ENCODE data around the gene EIF5. TPM values are rescaled to one million over a fixed set of nuclear protein-coding genes. Genes with fewer than 3 reads are reported as not detected.

EIF5 gene
- total RNA-seq, 1 donor from 2014 or later = 228 TPM

GRCh38 chr14:103292426-103293374 lies 41.3 kb upstream of the EIF5 start:
- peak overlapping the region; percentile 63 for H3K4me3 Mint-ChIP-seq (ENCODE audit: unreplicated experiment)
- TF ChIP-seq, protein P1, sequence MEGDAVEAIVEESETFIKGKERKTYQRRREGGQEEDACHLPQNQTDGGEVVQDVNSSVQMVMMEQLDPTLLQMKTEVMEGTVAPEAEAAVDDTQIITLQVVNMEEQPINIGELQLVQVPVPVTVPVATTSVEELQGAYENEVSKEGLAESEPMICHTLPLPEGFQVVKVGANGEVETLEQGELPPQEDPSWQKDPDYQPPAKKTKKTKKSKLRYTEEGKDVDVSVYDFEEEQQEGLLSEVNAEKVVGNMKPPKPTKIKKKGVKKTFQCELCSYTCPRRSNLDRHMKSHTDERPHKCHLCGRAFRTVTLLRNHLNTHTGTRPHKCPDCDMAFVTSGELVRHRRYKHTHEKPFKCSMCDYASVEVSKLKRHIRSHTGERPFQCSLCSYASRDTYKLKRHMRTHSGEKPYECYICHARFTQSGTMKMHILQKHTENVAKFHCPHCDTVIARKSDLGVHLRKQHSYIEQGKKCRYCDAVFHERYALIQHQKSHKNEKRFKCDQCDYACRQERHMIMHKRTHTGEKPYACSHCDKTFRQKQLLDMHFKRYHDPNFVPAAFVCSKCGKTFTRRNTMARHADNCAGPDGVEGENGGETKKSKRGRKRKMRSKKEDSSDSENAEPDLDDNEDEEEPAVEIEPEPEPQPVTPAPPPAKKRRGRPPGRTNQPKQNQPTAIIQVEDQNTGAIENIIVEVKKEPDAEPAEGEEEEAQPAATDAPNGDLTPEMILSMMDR (IDR thresholded peaks at IDR 0.05; ENCODE audit: unreplicated experiment) = peak; percentile 80
- H3K36me3 Mint-ChIP-seq (ENCODE audit: low read depth, unreplicated experiment) = no peaks in the 10 kb centered on the region
- H3K9me3 Mint-ChIP-seq (ENCODE audit: unreplicated experiment) = no peaks in the 10 kb centered on the region
- no peaks in the 10 kb centered on the region for H3K4me1 Mint-ChIP-seq (ENCODE audit: unreplicated experiment)
- H3K27me3 Mint-ChIP-seq (ENCODE audit: unreplicated experiment) = peaks cover 3% of the 10 kb centered on the region
- DNase-seq (ENCODE audit: low spot score) = peak; percentile 87
- no peak overlapping the region for H3K27ac Mint-ChIP-seq (ENCODE audit: unreplicated experiment)

- no peaks in the 10 kb centered on the region for H3K36me3 Mint-ChIP-seq (ENCODE audit: low read depth, unreplicated experiment)
- no peak overlapping the region for H3K27ac Mint-ChIP-seq (ENCODE audit: unreplicated experiment)
- peaks cover 3% of the 10 kb centered on the region for H3K27me3 Mint-ChIP-seq (ENCODE audit: unreplicated experiment)
- no peak overlapping the region for H3K4me3 Mint-ChIP-seq (ENCODE audit: unreplicated experiment)
- no peaks in the 10 kb centered on the region for H3K9me3 Mint-ChIP-seq (ENCODE audit: unreplicated experiment)
- TF ChIP-seq, protein P1 (IDR thresholded peaks at IDR 0.05; ENCODE audit: unreplicated experiment) = no peak
- H3K4me1 Mint-ChIP-seq (ENCODE audit: unreplicated experiment) = no peaks in the 10 kb centered on the region
- DNase-seq (ENCODE audit: low spot score) = no peak
Observed at GRCh38 chr14:103293465-103293864, 40.6 kb upstream of the EIF5 start.

- TF ChIP-seq, protein P1 (IDR thresholded peaks at IDR 0.05; ENCODE audit: unreplicated experiment) = no peak
- no peak overlapping the region for H3K27ac Mint-ChIP-seq (ENCODE audit: unreplicated experiment)
- DNase-seq (ENCODE audit: low spot score) = no peak
- no peaks in the 10 kb centered on the region for H3K36me3 Mint-ChIP-seq (ENCODE audit: low read depth, unreplicated experiment)
- H3K9me3 Mint-ChIP-seq (ENCODE audit: unreplicated experiment) = no peaks in the 10 kb centered on the region
- no peaks in the 10 kb centered on the region for H3K4me1 Mint-ChIP-seq (ENCODE audit: unreplicated experiment)
- H3K27me3 Mint-ChIP-seq (ENCODE audit: unreplicated experiment) = peaks cover 3% of the 10 kb centered on the region
- H3K4me3 Mint-ChIP-seq (ENCODE audit: unreplicated experiment) = no peak overlapping the region
Observed at GRCh38 chr14:103294091-103294490, 39.9 kb upstream of the EIF5 start.

GRCh38 chr14:103296007-103296406 lies 38.0 kb upstream of the EIF5 start:
- Mint-ChIP-seq H3K4me3 (ENCODE audit: unreplicated experiment) (no peak overlapping the region), H3K36me3 (ENCODE audit: low read depth, unreplicated experiment) (no peaks in the 10 kb centered on the region), H3K27me3 (ENCODE audit: unreplicated experiment) (peaks cover 3% of the 10 kb centered on the region), H3K4me1 (ENCODE audit: unreplicated experiment) (no peaks in the 10 kb centered on the region), H3K27ac (ENCODE audit: unreplicated experiment) (no peak overlapping the region), H3K9me3 (ENCODE audit: unreplicated experiment) (no peaks in the 10 kb centered on the region)
- TF ChIP-seq, protein P1 (IDR thresholded peaks at IDR 0.05; ENCODE audit: unreplicated experiment) = no peak
- DNase-seq (ENCODE audit: low spot score) = no peak

GRCh38 chr14:103296987-103297386 lies 37.0 kb upstream of the EIF5 start:
- no peaks in the 10 kb centered on the region for H3K4me1 Mint-ChIP-seq (ENCODE audit: unreplicated experiment)
- no peak for DNase-seq (ENCODE audit: low spot score)
- H3K27me3 Mint-ChIP-seq (ENCODE audit: unreplicated experiment) = peaks cover 2% of the 10 kb centered on the region
- no peak overlapping the region for H3K4me3 Mint-ChIP-seq (ENCODE audit: unreplicated experiment)
- H3K9me3 Mint-ChIP-seq (ENCODE audit: unreplicated experiment) = no peaks in the 10 kb centered on the region
- TF ChIP-seq, protein P1 (IDR thresholded peaks at IDR 0.05; ENCODE audit: unreplicated experiment) = no peak
- no peaks in the 10 kb centered on the region for H3K36me3 Mint-ChIP-seq (ENCODE audit: low read depth, unreplicated experiment)
- H3K27ac Mint-ChIP-seq (ENCODE audit: unreplicated experiment) = no peak overlapping the region
